Kidney tubule cell (primary cell): ENCODE results near the gene ATXN7L2.

Source experiments
- DNase-seq: peaks from one replicate; pipeline ENCODE4 v3.0.0-alpha.2; 2018; ENCODE audit warnings: low spot score

Gene ATXN7L2

DNA sequence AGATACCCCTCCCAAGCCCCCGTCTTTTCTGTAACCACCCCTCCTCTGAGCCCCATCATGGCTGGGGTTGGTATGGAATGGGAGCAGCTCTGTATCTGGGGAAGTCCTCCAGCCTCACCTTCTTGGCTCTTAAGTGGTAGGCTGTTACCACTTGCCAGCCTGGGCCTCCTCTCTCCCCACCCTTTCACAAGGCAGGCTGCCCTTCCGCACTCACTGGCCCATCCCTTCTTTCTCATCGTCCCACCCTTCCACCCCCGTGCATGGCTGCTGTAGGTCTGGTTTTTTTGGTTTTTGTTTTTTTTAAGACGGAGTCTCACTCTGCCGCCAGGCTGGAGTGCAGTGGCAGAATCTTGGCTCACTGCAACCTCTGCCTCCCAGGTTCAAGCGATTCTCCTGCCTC lies 15.4 kb downstream of the ATXN7L2 start:
- DNase-seq = no peak

- peak; percentile 92 for DNase-seq
These were observed 16.2 kb downstream of the ATXN7L2 start for GRCh38 chr1:109499661-109500536.

GRCh38 chr1:109500941-109501381 lies 17.3 kb downstream of the ATXN7L2 start:
- no peak for DNase-seq

- DNase-seq = no peak
These were observed 18.1 kb downstream of the ATXN7L2 start for GRCh38 chr1:109501644-109502363.

DNA sequence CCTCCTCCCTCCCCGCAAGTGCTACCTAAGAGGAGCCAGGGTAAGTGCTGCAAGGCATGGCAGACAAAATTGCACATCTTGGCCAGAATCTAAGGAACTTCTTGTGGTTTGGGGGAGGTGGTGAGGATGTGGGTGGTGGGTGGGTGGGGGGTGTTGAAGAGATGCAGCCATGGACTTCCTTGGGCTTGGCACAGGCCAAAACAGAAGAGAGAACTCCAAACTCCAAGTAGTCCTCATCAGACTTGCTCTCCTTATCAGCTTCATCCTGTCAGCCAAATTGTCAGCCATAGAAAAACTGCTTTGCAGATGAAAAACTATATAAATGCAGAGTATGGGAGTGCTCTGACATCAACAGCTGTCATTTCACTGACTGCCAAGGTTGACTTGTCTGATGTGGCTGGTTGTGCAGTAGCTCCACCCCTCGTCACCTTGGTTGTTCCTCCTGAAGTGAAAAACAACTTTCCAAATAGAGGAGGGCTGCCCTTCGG lies 18.7 kb downstream of the ATXN7L2 start:
- no peak for DNase-seq

GRCh38 chr1:109503935-109504334 lies 20.2 kb downstream of the ATXN7L2 start:
- no peak for DNase-seq

GRCh38 chr1:109504974-109505373 lies 21.3 kb downstream of the ATXN7L2 start:
- DNase-seq = no peak

DNA sequence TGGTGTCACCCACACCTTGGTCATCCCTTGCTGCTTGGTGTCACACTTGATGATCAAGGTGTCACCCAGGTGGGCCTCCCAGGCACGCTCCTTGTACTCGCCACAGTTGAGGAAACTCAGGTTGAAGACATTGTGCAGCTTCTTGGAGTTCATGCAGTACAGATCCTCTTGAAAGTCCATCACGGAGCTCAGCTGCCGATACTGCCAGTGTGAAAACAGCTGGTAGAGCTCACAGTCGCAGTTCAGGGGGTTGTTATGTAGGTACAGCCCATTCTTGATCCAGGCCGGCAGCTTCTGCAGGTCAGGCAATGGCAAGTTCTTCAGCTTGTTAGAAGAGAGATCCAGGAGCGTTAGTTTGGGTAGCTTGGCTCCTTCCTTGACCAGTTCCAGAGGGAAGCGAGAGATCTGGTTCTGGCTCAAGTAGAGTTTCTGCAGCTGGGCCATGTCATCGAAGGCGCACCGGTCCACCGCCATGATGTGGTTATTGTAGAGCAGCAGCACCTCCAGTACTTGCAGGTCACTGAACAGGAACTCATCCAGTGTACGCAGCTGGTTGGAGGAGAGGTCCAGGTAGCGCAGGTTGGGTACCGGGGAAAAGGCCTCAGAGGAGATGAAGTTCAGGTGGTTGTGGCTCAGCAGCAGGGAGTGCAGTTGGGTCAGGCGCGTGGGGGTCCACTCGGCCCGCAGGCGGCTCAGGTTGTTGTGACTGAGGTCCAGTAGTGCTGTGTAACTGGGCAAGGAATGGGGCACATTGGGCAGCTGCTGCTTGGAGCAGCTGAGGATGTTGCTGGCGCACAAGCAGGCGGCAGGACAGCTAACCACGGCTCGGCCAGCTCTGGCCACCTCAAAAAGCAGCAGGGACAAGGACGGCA lies 24.5 kb downstream of the ATXN7L2 start:
- DNase-seq = no peak

GRCh38 chr1:109508873-109509175 lies 25.1 kb downstream of the ATXN7L2 start:
- DNase-seq = no peak

DNA sequence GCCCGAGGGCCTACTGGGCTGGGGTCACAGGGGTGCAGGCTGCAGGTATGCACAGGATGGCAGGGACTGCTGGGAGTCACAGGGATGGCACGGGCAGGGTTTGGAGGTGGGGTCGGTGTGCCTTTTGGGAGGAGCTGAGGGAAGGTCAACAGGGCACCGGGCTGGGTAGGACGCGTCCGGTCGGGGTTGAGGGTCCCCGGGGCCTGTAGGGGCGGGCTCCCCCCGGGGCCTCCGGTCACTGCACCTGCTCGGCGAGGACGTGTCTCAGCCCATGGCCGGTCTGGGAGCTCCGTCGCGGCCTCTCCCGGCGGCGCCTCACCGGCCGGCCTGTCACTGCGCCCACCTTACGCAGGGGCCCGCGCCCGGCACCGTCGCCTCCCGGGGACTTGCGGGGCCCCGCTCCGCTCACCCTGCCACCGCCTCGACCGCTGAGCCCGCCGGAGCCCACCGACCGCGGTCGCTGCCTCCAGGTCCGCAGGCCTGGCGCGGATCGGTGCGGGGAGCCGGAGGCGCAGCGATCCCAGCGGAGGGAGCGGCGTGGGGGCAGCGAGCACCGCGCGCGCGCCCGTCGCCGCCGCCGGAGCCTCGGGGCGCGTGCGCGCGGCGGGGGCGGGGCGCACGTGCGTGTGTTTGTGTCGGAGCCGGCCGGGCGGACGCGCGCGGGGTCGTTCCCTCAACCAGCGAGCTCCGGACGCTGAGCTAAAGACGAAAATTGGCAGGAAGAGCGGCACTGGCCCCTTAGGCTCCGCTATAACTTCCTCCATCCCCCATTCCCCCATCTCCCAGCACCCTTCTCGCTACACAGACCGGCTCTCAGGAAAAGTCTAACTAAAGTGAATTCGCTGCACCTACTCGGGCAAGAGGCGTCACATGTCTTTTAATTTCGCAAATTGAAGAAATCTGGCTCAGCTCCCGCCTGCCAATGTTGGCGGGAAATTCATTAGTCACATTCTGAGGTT lies 25.8 kb downstream of the ATXN7L2 start, which contains the start of gene AMIGO1:
Gene AMIGO1 (minus strand): TSS at position 552 of the 959 bp plus-strand sequence. CDS start 815 bp downstream, outside the sequence.
- peak; percentile 48 for DNase-seq

DNA sequence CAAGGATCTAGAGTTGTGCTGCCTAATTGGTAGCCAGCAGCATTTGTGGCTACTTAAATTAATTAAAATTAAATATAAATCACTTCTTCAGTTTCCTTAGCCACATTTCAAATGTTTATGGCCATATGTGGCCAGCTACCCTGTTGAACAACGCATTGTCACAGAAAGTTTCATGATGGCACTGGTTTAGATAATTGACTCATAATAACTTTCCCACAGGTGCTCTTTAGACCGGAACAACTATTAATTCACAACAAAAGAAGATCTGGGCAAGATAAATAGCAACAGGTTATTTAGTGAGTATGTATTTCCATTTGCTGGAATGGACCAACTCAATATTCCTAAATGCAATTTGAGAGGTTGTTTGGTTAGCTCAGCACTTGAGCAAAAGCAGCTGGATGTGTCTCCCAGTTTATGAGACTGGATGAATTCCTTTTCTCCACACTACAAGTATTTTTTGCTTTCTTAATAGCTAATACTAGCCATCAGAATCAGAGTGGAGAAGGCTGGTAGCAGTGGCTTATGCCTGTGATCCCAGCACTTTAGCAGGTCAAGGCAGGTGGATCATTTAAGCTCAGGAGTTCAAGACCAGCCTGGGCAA lies 29.5 kb downstream of the ATXN7L2 start:
- no peak for DNase-seq

- peak; percentile 41 for DNase-seq
These were observed 31.1 kb downstream of the ATXN7L2 start for GRCh38 chr1:109514846-109515245.

DNA sequence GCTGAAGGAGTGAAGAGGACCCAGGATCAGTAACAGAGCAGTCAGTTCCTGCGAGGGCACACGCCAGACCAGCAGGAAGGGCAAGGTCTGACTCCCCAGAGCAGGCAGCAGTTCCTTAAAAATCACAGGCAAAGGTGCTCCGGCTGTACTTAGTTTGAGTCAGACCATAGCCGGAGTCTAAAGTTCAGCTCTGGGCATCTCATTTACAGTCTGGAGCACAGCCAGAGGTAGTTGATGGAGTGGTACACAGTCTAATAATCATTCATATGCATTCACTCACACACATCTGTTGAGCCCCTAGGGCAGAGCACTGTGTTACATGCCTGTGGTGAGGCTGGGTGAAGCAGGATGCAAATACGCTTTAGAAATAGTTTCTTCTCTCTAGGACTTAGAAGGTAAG lies 33.2 kb downstream of the ATXN7L2 start:
- peak; percentile 59 for DNase-seq

DNA sequence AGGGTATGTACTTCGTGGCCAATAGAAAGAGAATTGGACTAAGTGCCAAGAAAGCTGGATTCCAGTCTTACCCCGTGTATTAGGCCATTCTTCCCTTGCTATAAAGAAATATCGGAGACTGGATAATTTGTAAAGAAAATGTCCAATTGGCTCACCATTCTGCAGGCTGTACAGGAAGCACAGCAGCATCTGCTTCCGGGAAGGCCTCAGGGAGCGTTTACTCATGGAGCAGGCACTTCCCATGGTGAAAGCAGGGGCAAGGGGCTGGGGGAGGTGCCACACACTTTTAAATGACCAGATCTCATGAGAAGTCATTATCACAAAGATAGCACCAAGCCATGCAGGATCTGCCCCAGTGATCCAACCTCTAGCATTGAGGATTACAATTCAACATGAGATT lies 33.6 kb downstream of the ATXN7L2 start:
- DNase-seq = no peak

- DNase-seq = no peak
These were observed 37.6 kb downstream of the ATXN7L2 start for GRCh38 chr1:109521002-109521951.

- DNase-seq = no peak
These were observed 38.3 kb downstream of the ATXN7L2 start for GRCh38 chr1:109522026-109522425.

DNA sequence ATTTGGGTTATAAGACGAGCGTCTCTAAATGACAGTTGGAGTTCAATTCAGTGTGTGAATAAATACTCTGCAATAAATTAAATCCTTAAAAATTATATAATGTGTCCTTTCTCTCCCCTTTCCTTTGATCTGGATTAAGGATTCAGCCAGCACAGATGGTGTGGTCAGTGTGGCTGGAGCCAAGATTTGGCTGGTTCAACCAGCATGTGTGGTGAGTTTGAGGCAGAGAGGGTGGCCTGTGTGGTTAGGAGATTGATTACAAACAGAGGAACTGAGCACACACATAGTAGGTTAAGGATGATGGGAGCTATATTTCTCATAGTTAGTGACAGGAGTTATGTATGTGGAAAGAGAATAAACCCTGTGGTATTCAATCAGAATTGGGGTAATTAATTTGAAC lies 40.0 kb downstream of the ATXN7L2 start:
- DNase-seq = no peak

GRCh38 chr1:109527098-109527811 lies 43.5 kb downstream of the ATXN7L2 start:
- DNase-seq = no peak
